MM.1S (cell line): ENCODE measurements around the gene CACNA1C.

Experiments used
- CTCF ChIP-seq: fragments of 300-600 bp; sonication (generic); IDR thresholded peaks from 2 replicates; pipeline ENCODE4 v1.5.1; 2016; ENCODE audit warnings: antibody characterized with exemption, low read length, mixed read lengths
- EZH2 ChIP-seq: fragments of 300-600 bp; sonication (generic); optimal IDR thresholded peaks from 2 replicates; pipeline ENCODE3; 2017; ENCODE audit warnings: low read depth, mild to moderate bottlenecking, antibody characterized with exemption, low read length, mixed read lengths
- EZH2phosphoT487 ChIP-seq: fragments of 300-600 bp; sonication (generic); IDR thresholded peaks from 2 replicates; pipeline ENCODE4 v1.6.1; 2018; ENCODE audit warnings: antibody characterized with exemption, low read length

GRCh38 chr12:2092890-2093289 is 40.1 kb downstream of the CACNA1C start:
- no peak for TF ChIP-seq EZH2phosphoT487
- TF ChIP-seq CTCF: no peak
- no peak for TF ChIP-seq EZH2
